ENCODE measurements around the gene DDIAS.
"Not testable (repeated sequence)": the region's sequence is repeated elsewhere in the genome, so short reads cannot be mapped to it uniquely, and the experiment has no call there.

The DDIAS gene, protein sequence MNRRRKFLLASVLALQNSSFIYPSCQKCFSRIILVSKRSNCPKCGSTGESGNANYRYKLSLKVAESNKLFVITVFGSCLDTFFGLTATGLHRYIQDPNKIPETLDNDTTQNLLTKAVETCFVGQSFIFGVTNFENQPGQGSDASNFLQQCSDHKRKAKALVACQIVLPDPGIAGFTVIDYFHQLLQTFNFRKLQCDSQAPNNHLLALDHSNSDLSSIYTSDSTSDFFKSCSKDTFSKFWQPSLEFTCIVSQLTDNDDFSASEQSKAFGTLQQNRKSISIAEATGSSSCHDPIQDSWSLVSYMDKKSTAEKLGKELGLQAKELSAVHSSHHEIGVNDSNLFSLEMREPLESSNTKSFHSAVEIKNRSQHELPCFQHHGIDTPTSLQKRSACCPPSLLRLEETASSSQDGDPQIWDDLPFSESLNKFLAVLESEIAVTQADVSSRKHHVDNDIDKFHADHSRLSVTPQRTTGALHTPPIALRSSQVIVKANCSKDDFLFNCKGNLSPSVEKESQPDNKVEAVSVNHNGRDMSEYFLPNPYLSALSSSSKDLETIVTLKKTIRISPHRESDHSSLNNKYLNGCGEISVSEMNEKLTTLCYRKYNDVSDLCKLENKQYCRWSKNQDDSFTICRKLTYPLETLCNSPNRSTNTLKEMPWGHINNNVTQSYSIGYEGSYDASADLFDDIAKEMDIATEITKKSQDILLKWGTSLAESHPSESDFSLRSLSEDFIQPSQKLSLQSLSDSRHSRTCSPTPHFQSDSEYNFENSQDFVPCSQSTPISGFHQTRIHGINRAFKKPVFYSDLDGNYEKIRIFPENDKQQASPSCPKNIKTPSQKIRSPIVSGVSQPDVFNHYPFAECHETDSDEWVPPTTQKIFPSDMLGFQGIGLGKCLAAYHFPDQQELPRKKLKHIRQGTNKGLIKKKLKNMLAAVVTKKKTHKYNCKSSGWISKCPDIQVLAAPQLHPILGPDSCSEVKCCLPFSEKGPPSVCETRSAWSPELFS

DNA sequence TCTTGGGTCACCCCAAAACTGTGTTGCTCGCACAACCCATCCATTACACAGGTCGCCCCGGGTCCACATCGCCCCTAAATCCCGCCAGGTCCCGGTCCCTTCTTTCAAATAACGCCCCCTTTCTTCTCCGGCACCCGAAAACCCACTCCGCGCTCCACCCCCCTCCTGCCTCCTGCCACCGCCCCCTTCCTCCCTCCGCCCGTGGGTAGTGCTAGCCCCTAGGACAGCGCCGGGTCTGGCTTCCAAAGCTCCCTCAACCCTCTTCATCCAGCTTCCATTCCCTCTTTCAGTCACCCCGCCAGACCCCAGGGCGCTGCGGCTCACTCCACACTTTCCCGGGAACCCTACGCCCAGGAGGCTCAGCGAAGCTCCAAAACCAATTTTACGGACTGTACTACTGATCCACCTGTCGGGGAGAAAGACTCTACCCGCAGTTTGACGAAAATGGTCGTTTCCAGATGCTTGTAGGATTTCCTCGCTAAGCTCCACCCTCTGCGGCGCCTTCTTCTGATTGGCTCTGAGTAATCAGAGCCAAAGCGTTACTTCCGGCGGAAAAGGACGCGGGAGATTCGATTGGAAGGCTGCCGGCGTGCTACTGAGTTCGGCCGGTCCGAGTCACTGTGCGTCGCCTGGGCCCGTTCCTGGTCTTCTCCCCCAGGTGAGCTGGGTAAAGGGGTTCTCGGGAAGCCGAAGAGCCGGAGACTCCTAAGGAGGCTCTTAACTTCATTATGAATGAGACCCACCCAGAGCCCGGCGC lies at the start of gene DDIAS:
Gene DDIAS, plus strand, starts transcription at position 572 of the 757 bp plus-strand sequence. CDS start 13,003 bp downstream, outside the sequence.
- peak; percentile 92 for DNase-seq

DNA sequence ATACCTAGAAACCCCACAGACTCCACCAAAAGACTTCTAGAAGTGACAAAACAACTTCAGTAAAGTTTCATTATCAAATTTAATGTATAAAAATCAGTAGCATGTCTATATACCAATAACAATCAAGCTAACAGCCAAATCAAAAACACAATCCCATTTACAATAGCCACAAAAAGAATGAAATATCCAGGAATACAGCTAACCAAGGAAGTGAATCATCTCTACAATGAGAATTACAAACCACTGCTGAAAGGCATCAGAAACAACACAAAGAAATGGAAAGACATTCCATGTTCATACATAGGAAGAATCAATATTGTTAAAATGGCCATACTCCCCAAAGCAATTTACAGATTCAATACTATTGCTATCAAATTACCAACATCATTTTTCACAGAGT lies 47.3 kb upstream of the DDIAS start:
- no peak for DNase-seq

- DNase-seq = not testable (repeated sequence)
These were observed 46.6 kb upstream of the DDIAS start for GRCh38 chr11:82854916-82855315.

DNA sequence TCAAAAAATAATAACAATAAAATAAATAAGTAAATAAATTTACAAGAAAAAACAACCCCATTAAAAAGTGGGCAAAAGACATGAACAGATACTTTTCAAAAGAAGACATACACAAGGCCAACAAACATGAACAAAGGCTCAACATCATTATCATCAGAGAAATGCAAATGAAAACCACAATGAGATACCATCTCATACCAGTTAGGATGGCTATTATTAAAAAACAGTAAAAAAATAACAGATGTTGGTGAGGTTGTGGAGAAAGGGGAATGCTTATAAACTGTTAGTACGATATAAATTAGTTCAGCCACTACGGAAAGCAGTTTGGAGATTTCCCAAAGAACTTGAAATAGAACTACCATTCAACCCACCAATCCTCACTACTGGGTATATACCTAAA lies 45.9 kb upstream of the DDIAS start:
- DNase-seq = no peak

- DNase-seq = no peak
These were observed 44.4 kb upstream of the DDIAS start for GRCh38 chr11:82857145-82857544.

GRCh38 chr11:82858133-82858532 lies 43.4 kb upstream of the DDIAS start:
- no peak for DNase-seq

GRCh38 chr11:82858556-82859091 lies 42.9 kb upstream of the DDIAS start:
- no peak for DNase-seq

DNA sequence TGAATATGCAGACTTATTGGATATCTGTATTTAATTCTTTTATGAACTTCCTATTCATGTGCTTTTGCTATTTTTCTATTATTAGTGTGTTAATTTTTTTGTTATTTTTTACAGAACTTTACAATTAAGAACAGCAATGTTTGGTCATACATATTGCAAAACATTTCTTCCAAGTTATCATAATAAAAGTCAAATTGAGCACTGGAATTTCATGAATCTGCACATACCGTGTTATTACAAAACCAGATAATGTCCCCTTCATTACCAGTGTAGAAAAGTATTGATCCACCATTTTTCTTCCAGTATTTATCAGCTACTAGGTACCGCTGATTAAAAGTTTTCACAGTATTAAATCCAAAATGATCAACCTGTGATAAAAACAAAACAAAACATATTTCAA lies 41.8 kb upstream of the DDIAS start:
- no peak for DNase-seq

DNA sequence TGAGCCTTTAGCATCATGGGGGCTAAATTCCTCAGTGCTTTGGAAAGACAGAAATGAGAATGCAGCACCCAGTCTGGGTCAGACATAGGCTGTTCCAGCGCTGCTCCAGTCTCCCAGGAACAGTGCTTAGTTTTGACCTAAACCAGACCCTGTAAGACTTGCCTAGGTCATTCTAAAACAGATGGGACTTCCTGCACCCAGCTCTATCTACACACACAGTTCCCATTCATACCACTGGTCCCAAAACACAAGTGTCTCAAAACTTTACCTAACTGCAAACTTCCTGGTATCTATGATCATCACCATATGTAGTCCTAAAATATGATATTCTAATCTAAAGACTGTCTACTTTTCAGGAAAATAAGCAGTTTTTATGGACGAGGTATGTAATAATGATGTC lies 39.2 kb upstream of the DDIAS start:
- no peak for DNase-seq

DNA sequence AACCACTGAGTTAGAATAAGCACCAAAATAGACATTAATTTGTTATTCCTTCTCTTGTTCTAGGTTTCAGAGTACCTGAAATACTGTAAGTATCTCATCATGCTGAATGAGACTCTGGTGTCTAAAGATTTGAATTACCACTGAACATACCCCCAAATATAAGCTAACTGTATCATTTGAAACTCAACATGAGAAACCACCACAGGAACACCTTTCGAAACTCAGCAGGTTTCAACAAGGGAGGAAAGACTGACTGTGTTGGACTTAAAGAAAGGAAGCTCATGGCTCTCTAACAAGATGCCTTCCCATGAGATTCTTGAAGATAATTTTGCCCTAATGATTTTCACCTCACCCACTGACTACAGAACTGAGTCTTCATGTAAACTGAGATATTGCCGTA lies 38.3 kb upstream of the DDIAS start:
- no peak for DNase-seq

- DNase-seq = no peak
These were observed 37.3 kb upstream of the DDIAS start for GRCh38 chr11:82864268-82864667.

GRCh38 chr11:82865841-82866240 lies 35.7 kb upstream of the DDIAS start:
- no peak for DNase-seq

DNA sequence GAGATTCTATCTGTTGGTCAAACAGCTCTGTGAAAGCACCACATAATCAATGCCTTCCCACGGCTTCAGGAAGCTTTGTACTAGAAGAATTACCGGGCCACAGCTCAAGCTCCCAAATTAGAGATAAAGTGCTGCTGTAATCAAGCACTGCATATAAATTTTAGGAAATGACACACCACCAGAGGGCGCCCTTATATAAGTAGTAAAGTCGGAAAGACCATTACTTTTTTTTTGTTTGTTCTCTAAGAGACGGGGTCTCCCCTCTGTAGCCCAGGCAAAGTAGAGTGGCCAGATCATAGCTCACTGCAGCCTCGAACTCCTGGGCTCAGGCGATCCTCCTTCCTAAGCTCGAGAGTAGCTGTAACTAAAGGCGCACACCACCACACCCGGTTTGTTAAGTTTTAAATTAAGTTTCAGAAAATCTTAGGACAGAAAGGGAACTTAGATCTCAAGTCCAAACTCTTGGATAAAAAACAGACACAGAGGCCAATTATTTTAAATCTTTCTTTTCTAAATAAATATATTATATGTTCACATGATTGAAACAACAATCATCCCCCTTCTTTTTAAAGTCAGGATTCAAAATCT lies 33.9 kb upstream of the DDIAS start:
- peak; percentile 81 for DNase-seq

- DNase-seq = no peak
These were observed 31.9 kb upstream of the DDIAS start for GRCh38 chr11:82869657-82870056.

DNA sequence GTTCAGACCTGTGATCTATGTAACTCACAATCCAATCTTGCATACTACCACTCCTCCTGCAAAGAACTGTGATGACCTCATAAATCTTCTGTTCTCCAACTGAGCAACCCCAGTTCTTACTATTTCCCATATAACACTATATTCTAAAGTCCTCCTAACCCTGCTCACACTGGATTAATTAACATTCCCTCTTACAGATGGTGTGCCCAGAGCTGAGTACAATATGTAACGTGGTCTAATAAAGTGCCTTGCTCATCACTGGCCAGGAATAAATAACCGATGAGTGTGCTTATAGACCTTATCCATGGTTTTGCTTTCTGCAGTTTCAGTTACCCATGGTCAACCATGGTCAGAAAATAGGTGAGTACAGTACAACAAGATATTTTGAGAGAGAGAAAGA lies 29.9 kb upstream of the DDIAS start:
- no peak for DNase-seq

DNA sequence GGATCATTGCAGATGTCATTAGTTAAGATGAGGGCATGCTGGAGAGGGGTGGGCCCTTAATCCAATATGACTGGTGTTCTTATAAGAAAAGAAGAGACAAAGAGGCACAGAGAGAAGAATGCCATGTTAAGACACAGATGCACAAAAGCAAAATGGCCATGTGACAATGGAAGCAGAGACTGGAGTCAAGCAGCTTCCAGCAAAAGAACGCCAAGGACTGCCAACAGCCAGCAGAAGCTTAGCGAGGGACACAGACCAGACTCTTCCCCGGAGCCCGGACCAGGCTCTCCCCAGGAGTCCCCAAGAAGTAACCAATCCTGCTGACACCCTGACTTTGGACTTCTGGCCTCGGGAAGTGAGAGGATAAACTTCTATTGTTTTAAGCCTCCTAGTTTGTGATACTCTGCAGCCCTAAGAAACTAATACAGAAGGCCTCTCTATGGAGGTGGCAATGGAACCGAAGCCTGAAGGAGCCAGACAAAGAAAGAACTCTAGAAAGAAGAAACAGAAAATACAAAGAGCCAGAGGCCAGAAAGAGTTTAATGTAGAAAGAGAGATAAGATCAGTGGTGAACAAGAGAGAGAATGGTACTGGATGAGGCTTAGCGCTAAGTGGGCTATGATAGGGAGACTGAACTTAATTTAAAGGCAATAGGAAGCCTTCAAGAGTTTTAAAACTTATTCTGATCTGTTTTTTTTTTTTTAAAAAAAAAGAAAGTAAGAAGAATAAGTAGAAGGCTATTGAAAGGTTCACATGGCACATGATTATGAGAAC lies 29.0 kb upstream of the DDIAS start:
- DNase-seq = no peak

DNA sequence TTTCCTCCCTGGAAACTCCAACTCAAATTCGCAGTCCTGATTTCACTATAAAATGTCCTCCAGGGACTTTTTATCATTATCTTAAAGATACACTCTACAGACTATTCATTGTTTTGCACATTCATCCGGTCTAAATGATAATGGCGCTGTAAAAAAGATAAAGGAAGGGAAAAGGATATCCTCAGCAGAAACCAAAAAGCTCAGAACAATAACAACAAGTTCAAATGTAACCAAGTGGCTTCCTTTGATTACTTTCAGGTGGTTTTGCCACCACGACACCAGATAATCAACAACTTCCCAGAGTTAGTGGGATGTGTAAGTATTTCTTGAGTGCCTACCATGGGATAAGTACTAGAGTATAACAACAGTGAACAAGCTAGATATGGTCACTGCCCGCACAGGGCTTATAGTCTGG lies 27.6 kb upstream of the DDIAS start:
- no peak for DNase-seq

DNA sequence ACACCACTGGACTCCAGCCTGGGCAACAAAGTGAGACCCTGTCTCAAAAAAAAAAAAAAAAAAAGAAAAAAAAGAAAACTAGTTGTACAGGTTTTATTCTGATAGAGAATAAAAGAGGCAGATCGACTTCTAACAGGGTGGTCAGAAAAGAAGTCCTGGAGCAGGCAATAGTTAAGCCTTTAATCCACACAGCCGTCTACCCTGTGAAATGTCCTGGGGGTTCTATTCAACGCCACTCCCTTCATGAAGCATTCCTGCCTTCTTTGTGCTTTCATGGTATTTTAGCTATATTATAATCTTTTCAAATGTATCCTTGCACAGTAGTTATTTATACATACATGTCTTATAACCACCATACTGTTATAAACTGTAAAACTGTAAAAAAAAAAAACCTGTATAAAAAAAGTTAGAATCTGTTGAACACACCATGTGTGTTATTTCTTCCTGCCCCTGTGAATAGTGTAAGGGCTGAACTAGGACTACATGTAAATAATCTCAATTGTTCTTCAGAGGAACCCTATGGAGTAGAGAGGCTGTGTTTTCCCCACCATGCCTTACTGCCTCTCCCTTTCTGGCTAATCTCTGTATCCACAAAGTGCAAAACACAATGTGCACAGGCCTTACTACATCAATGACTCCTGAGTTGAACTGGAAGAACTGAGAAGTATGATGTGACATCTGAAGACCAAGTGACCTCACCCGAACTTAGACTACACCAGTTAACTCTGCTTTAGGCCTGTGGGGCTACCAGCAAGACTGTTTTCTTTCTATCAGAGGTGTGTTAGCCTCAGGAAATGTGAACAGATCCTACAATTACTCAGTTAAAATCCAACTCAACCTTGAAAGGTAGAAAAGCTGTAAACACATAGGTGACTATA lies 26.7 kb upstream of the DDIAS start:
- DNase-seq = no peak

DNA sequence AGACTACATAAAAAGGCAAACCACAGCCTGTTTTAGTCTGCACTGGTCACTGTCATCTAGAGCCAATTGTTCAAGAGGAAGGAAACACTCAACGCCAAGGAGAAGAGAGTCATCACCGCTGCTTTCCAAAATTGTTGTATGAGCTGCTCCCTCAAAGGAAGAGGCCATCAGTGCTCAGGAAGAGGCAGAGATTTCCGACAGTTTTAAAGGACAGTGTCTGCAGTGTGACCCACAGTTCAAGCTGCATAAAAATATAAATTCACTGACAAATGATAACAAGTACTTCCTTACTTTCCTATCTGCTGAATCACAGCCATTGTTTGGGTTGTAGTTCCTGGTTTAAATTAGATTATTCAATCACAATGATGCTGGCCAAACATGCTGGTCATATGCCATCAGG lies 17.7 kb upstream of the DDIAS start:
- DNase-seq = no peak

Measured in right forelimb (tissue), 1 donor.